ENCODE measurements around the gene SCD. TPM values are rescaled to one million over a fixed set of nuclear protein-coding genes. Genes with fewer than 3 reads are reported as not detected.

SCD gene
- total and polyA plus RNA-seq, 7 donors, result 4.2 to 199 (median 13.6) TPM

GRCh38 chr10:100306861-100307260 lies 40.2 kb upstream of the SCD start:
- Histone ChIP-seq H3K4me3 (no peak overlapping the region), H3K4me1 (no peaks in the 10 kb centered on the region), H3K36me3 (no peaks in the 10 kb centered on the region), H3K27ac (no peak overlapping the region), H3K9me3 (no peaks in the 10 kb centered on the region), H3K27me3 (peaks cover 0 to 40% (median 0%) of the 10 kb centered on the region in 3 donors)
- intact Hi-C loops (cut with DNase I), result no loop called here
- no peak for TF ChIP-seq EP300 (IDR thresholded peaks at IDR 0.05)
- TF ChIP-seq POLR2AphosphoS5 (IDR thresholded peaks at IDR 0.05), result no peak
- no peak for TF ChIP-seq CTCF (IDR thresholded peaks at IDR 0.05)
- no peak for TF ChIP-seq POLR2A (IDR thresholded peaks at IDR 0.05)
- no peak for DNase-seq
- 89 to 94% methylated on average over 5 of the region's 5 CpGs for WGBS, 2 donors

- Histone ChIP-seq H3K36me3 (no peaks in the 10 kb centered on the region), H3K4me1 (no peaks in the 10 kb centered on the region), H3K27ac (no peak overlapping the region), H3K9me3 (no peaks in the 10 kb centered on the region), H3K27me3 (peaks cover 0 to 35% (median 0%) of the 10 kb centered on the region in 3 donors), H3K4me3 (no peak overlapping the region)
- intact Hi-C loops (cut with DNase I), result no loop called here
- TF ChIP-seq EP300 (IDR thresholded peaks at IDR 0.05) (no peak), CTCF (IDR thresholded peaks at IDR 0.05) (no peak), POLR2AphosphoS5 (IDR thresholded peaks at IDR 0.05) (no peak), POLR2A (IDR thresholded peaks at IDR 0.05) (no peak)
- no peak for DNase-seq
- 86 to 89% methylated on average over 3 of the region's 3 CpGs for WGBS, 2 donors
These were observed 39.3 kb upstream of the SCD start for GRCh38 chr10:100307684-100308083.

GRCh38 chr10:100311298-100311697 lies 35.7 kb upstream of the SCD start:
- no peaks in the 10 kb centered on the region for H3K9me3 ChIP-seq
- no peak for TF ChIP-seq POLR2AphosphoS5 (IDR thresholded peaks at IDR 0.05)
- no peak for TF ChIP-seq EP300 (IDR thresholded peaks at IDR 0.05)
- no peak for TF ChIP-seq CTCF (IDR thresholded peaks at IDR 0.05)
- TF ChIP-seq POLR2A (IDR thresholded peaks at IDR 0.05), result no peak
- peaks cover 0 to 32% (median 0%) of the 10 kb centered on the region in 3 donors for H3K27me3 ChIP-seq
- DNase-seq, result no peak
- no peaks in the 10 kb centered on the region for H3K36me3 ChIP-seq
- 77 to 81% methylated on average over 4 of the region's 4 CpGs for WGBS, 2 donors
- no peak overlapping the region for H3K27ac ChIP-seq
- H3K4me3 ChIP-seq, result no peak overlapping the region
- intact Hi-C loops (cut with DNase I), result no loop called here
- no peaks in the 10 kb centered on the region for H3K4me1 ChIP-seq

GRCh38 chr10:100315615-100316014 lies 31.4 kb upstream of the SCD start:
- intact Hi-C loops (cut with DNase I), result no loop called here
- Histone ChIP-seq H3K36me3 (no peaks in the 10 kb centered on the region), H3K4me3 (no peak overlapping the region), H3K27ac (no peak overlapping the region), H3K9me3 (no peaks in the 10 kb centered on the region), H3K27me3 (peaks cover 0 to 68% (median 0%) of the 10 kb centered on the region in 3 donors), H3K4me1 (no peaks in the 10 kb centered on the region)
- WGBS, 2 donors, result 77 to 85% methylated on average over 4 of the region's 4 CpGs
- DNase-seq, result no peak
- TF ChIP-seq CTCF (IDR thresholded peaks at IDR 0.05) (no peak), POLR2AphosphoS5 (IDR thresholded peaks at IDR 0.05) (no peak), EP300 (IDR thresholded peaks at IDR 0.05) (no peak), POLR2A (IDR thresholded peaks at IDR 0.05) (no peak)

GRCh38 chr10:100318207-100318606 lies 28.8 kb upstream of the SCD start:
- H3K27me3 ChIP-seq, result peaks cover 0 to 66% (median 0%) of the 10 kb centered on the region in 3 donors

More at GRCh38 chr10:100318207-100318606, 28.8 kb upstream of the SCD start:
- H3K9me3 ChIP-seq, result no peaks in the 10 kb centered on the region
- 81 to 92% methylated on average over 4 of the region's 4 CpGs for WGBS, 2 donors
- H3K27ac ChIP-seq, result no peak overlapping the region
- H3K36me3 ChIP-seq, result no peaks in the 10 kb centered on the region
- intact Hi-C loops (cut with DNase I), result no loop called here
- no peak for TF ChIP-seq CTCF (IDR thresholded peaks at IDR 0.05)
- no peak for TF ChIP-seq POLR2A (IDR thresholded peaks at IDR 0.05)
- no peak for TF ChIP-seq EP300 (IDR thresholded peaks at IDR 0.05)
- TF ChIP-seq POLR2AphosphoS5 (IDR thresholded peaks at IDR 0.05), result no peak
- DNase-seq, result no peak
- no peak overlapping the region for H3K4me3 ChIP-seq
- H3K4me1 ChIP-seq, result no peaks in the 10 kb centered on the region

Measured in sigmoid colon (tissue), 7 donors.